ENCODE measurements around the gene ZNF473.

The ZNF473 gene

DNA sequence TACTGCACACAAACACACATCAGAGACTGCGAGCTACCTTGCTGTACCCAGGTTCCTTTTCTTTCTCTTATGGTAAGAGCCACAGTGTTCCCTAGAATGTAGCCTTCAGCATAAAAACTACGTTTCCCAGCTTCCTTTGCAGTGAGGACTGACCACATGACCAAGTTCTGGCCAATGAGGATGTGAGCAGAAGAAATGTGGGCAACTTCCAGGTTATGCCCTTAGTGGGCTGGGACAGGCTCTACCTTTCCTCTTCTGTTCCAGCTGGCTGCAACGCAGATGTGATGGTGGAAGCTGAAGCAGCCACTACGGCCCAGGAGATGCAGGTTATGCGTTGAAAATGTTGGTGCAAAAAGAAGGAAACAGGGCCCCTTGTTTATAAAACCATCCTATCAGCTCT, 28.1 kb upstream of the ZNF473 start:
- TF ChIP-seq CTCF (IDR thresholded peaks at IDR 0.05; ENCODE audit: borderline replicate concordance, insufficient read depth, low read depth, low read length) = no peak
- no peak overlapping the region for H3K4me3 ChIP-seq (ENCODE audit: low read depth, low read length)

DNA sequence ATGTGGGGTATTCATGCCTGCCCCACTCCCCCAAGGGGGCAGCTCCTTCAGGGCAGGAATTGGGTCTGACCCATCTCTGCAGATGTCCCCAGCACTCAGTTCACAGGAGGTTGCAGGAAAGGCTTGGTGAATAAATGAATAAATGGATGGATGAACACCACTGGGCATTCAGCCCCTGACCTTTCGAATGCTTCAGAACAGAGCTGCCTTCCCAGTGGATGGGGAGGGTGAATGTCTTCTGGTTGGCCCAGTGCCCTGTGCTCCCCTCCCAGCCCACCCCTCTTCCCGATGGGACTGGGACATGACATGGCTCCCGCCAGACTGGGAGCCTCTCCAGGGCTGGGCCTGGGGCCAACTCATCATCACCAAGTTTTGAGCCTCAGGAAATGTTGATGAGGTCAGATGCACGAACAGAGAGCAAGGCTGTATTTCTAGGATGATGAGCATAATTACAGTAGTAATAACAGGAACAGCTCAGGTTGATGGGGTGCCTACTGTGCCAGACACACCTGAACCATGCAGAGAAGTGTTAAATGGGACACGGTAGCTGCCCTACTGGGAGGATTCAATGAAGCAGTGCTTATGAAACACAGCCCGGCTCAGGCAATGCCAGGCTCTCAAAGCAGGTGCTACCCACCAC, 26.3 kb upstream of the ZNF473 start:
- no peak for TF ChIP-seq CTCF (IDR thresholded peaks at IDR 0.05; ENCODE audit: borderline replicate concordance, insufficient read depth, low read depth, low read length)
- no peak overlapping the region for H3K4me3 ChIP-seq (ENCODE audit: low read depth, low read length)

DNA sequence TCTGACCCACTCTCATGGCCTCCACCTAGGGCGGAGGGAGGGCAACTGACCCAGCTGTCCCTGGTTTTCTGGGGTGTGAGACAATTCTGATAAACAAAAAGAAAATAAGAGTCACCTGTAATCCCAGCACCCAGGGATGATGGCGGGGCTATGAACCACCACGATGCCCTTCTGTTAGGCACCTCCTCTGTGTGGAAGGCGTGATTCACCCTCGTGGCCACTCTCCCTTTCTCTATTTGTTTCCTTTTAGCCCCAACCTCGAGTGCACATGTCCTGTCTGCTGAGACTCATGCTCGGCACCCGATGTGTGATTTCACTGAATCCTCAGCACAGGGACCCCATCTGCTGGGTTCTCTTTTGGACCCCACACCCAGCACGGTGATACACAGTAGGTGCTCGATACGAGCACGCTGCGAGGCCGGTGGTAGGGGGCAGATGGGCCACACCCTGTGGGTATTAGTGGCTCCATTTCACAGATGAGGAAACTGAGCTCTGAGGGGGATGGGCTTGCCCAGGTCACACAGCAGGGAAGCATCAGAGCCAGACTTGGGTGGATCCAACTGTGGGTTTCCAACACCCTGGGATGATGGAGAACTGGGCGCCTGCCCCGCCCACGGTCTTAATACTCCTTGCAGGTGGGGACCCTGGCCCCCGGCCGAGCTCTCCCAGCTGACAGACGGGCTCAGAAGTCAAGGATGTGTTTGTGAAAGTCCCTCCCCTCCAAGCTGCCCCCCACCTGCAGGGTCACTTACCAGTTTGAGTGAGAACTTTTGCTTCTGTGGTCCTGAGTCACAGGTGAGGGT, 25.6 kb upstream of the ZNF473 start:
- H3K4me3 ChIP-seq (ENCODE audit: low read depth, low read length) = no peak overlapping the region
- TF ChIP-seq CTCF (IDR thresholded peaks at IDR 0.05; ENCODE audit: borderline replicate concordance, insufficient read depth, low read depth, low read length) = no peak

- H3K4me3 ChIP-seq (ENCODE audit: low read depth, low read length) = no peak overlapping the region
- TF ChIP-seq CTCF (IDR thresholded peaks at IDR 0.05; ENCODE audit: borderline replicate concordance, insufficient read depth, low read depth, low read length) = no peak
Measured at GRCh38 chr19:50000841-50001557, 24.8 kb upstream of the ZNF473 start.

- H3K4me3 ChIP-seq (ENCODE audit: low read depth, low read length) = no peak overlapping the region
- TF ChIP-seq CTCF (IDR thresholded peaks at IDR 0.05; ENCODE audit: borderline replicate concordance, insufficient read depth, low read depth, low read length) = no peak
Measured at GRCh38 chr19:50001775-50002174, 24.0 kb upstream of the ZNF473 start.

DNA sequence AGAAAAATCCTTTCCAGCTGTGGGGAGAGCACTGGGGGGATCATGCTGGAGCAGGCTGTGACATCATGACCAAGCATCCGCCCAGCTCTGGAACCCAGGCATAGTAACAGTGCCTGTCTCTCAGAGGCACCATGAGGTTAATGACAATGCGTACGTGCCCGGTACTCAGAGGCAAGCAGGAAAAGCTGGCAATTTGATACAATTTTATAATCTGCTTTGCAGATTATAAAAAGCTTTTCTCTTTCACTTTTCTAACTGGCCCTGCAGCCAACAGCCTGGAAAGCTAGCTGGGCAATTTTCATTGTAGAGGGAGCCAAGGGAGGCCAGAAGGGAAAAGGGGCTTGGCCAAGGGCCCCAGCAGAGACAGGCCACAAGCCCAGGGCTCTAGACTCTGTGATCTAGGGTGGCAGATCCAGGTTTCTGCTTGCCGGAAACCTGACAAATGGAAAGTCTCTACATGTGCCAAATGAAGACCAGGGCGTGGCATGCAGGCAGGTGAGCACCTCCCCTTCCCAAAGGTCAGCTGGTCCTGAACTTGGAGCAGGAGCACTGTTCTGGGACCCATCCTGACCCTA, 23.3 kb upstream of the ZNF473 start:
- no peak overlapping the region for H3K4me3 ChIP-seq (ENCODE audit: low read depth, low read length)
- TF ChIP-seq CTCF (IDR thresholded peaks at IDR 0.05; ENCODE audit: borderline replicate concordance, insufficient read depth, low read depth, low read length) = no peak

Measured in GM12875 (cell line).